Right renal cortex interstitium (tissue), 3 donors: ENCODE data around the gene CATSPER1. TPM values are rescaled to one million over a fixed set of nuclear protein-coding genes. Genes with fewer than 3 reads are reported as not detected.

Experiments
- DNase-seq, 3 donors: peaks; one replicate each; pipeline ENCODE4 v3.0.0-alpha.2; 2013; ENCODE audit warnings: low read depth in 3 of 3, low spot score in 2 of 3
- polyA plus RNA-seq, 3 donors: library from polyadenylated mRNA; unstranded; fragments of 120-200 nt; gene quantifications; one replicate each; pipeline ENCODE4 v1.2.1, GENCODE V29; 2013; ENCODE audit not compliant: insufficient read length in 3 of 3

CATSPER1 gene
- polyA plus RNA-seq, 3 donors = not detected

DNA sequence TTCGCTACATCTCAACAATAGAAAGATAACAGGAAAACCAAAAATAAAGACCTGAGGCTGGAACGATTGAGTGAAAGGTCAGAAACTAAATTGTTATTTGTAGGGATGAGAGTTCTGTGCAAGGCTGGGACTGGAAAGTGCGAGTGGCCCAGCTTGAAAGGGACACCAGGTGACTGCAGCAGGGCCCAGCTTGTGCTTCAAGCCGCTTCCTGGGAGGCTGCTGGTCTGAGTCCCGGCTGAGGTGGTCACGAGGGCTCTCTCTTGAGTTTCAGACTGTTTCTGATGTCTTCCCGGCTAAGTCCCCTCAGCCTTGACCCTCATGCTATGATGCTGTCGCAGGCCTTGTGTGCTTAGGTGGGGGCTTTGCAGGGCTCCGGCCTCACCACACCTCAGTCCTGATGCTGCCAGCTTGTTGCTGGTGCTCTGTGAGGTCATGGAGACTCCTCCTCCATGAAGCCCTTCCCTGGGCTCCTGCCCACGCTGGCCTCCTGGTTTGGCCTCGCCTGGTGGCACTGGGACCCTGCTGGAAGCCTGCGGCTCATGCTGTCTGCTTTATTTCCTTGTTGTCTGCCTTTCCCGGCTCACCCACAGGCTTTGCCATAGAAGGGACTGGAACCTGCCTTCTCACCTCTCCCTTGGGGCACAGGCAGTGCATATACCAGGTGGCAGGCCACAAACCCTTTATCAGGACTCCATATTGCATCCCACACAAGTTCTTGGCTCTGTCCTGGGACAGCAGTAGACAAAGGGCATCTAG lies 20.0 kb downstream of the CATSPER1 start:
- no peak for DNase-seq

- DNase-seq = no peak
Measured at GRCh38 chr11:66004186-66004585, 22.1 kb downstream of the CATSPER1 start.

- no peak for DNase-seq
Measured at GRCh38 chr11:66003291-66003690, 23.0 kb downstream of the CATSPER1 start.

DNA sequence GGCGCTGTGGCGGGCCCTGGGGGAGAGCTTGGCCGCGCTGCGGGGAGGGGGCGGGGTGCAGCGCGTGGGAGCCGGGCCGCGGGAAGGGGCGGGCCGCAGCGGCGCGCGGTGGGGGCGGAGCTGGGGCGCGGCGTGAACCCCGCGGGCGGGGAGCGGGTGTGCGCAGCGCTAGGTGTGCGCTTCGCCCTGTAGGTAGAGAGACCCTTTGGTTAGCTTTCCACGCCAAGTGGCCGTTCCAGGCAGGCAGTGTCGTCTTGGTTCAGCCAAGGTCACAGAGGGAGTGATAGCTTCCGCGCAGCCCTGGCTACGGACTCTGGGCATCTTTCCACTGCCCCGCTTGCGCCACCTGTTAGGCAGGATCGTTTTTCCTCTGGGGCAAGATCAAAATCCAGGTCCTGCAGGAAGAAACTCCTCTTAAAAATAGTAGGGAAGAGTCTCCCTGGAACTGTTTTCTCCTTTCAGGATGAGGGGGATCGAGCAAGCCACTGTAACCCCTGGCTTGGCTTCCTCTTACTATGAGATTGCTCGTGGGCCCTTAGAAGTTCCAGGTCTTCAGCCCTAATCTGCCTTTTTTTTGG lies 23.5 kb downstream of the CATSPER1 start:
- no peak for DNase-seq

- peak; percentile 96 to 98 (median 98) for DNase-seq
Measured at GRCh38 chr11:66001942-66002647, 24.2 kb downstream of the CATSPER1 start, which contains the start of the genes BANF1 and EIF1AD. Gene BANF1, plus strand, starts transcription at chr11:66002503. Its CDS starts 748 bp downstream, at chr11:66003251. Gene EIF1AD, minus strand, starts transcription at chr11:66002157. Its CDS starts 1,768 bp downstream, at chr11:66000389.

DNA sequence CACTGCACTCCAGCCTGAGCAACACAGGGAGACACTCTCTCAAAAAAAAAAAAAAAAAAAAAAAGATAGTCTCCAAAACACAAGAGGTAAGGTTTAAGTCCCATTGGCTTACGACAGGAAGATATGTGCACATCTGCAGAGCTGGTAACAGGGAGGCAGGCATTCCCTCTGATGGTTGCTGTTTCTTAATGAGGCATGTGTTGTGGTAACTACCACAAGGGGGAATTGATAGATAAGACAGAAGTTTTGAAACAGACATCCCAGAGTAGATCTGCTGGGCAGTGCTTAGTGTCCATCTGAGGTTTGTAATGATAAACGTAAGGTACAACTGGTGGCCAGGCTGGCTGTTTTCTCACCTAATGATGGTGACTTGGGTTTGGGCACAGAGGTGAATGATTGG lies 29.0 kb downstream of the CATSPER1 start:
- DNase-seq = no peak

- no peak for DNase-seq
Measured at GRCh38 chr11:65992056-65992455, 34.2 kb downstream of the CATSPER1 start.

GRCh38 chr11:65988791-65989592 lies 37.3 kb downstream of the CATSPER1 start:
- DNase-seq = peak; percentile 93 to 95 (median 93)

DNA sequence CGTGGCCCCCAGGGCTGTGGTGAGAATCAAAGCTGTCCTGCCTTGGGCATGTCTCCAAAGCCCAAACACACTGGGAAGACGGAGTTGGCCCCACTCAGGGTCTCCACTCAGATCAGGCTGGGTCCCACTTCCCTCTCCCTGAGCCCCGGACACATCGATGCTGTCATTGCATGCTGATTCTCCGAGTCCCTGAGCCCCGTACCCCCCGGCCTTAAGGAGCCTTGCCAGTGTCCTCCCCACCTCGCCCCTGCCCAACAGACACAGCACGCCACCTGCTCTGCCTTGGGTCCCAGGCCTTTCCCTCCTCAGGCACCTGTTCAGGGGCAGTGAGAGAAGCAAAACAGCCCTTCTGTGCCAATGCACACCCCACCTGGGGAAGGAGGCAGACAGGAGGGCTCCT lies 38.9 kb downstream of the CATSPER1 start:
- no peak for DNase-seq

- no peak for DNase-seq
Measured at GRCh38 chr11:65983589-65983987, 42.7 kb downstream of the CATSPER1 start.

- no peak for DNase-seq
Measured at GRCh38 chr11:65982824-65983588, 43.3 kb downstream of the CATSPER1 start.

DNA sequence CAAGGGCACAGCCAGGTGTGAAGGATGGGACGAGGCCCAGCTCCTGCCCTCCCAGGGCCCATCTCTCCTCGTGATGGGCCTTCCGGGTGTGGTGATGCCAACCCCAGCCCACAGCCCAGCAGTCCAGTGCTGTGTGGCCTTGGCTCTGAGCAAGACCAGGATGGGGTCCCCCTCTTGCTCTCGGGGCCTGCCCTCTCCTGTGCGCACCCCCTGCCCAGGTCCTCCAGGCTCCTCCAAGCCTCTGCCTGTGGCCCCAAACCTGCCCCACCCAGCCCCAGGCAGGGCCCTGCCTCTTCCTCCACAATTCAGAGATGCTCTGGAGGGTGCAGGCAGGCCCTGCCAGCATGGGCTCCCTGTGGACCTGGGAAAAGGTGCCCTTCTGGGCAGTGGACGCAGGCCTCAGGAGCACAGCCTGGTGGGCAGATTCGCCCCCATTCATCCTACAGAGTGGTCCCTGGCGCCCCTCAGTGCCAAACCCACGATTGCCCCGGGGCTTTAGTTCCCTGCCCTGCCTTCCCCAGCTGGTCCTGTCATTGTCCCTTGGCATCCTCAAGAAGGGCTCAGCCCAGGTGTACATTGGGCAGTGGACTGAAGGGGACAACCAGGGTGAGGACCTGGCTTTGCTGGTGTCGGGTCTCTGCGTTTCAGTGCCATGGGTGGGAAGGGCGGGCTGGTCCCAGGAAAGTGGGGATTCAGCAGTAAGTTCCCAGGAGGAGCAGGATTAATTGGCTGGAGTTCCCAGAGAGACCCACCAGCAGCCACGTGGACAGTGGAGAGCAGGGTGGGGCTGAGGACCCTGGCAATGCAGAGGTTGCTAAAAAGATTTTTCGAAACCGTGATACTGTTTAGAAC lies 44.1 kb downstream of the CATSPER1 start:
- DNase-seq = no peak

DNA sequence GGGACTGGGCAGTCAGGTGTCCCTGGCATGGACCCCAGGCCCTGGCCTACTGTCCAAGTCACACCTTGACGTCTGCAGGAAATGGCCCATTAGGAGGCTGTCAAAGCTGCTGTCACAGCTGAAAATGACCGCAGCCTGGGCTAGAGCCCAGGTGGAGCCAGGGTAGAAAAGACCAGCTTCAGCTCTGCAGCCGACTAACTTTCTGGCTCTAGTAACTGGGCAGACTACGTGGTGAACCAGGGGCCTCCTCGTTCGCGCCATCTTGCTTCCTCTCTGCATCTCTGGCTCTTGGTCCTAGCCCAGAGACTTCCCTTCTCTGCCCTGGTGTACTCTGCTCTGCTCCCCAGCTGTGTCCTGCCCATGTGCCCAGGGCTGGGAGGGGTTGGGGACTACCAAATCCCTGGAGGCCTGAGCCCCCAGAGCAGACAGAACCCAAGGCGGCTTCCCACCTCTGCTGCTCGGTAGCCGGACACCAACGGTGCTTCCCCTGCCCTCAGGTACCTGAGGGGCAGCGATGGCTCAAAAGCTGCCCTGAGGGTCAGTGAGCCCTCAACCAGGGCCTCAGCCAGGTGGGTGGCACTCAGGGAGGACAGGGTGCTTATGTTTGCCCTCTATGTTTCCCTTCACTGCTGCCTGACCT lies 45.1 kb downstream of the CATSPER1 start:
- DNase-seq = no peak

DNA sequence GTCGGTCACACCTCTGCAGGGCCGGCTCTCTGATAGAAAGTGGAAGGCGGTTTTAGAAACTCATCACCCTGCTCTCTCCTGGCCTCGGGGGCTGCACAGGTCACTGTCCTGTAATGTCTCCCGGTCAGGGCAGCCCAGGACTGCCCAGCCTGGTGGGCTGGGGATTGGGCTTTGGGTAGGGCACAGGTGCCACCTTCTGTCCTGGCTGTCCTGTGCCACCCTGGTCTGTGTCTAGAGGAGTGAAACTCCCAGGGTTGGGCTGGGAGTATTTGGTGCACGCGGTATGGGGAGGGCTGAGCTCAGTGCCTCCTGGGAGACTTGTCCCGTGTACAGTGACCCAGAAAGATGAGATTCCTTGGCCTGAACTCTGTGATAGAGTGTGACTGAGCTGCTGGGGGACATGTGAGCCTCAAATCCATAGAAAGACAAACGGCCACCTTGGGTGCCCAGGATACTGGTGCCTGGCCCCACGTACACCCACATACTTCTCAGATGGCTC lies 47.0 kb downstream of the CATSPER1 start:
- DNase-seq = no peak

GRCh38 chr11:65978391-65979238 lies 47.7 kb downstream of the CATSPER1 start:
- DNase-seq = no peak

- no peak for DNase-seq
Measured at GRCh38 chr11:65977621-65978390, 48.5 kb downstream of the CATSPER1 start.
